Measurements from ENCODE around the gene OSBPL6. TPM values are rescaled to one million over a fixed set of nuclear protein-coding genes. Genes with fewer than 3 reads are reported as not detected.

The OSBPL6 gene
- total RNA-seq, 1 experiment from 2014 or later = 11.6 TPM

- H3K9ac ChIP-seq (ENCODE audit: low read length) = no peak overlapping the region
- H3K79me2 ChIP-seq (ENCODE audit: insufficient read depth, low read length) = no peaks in the 10 kb centered on the region
- BruUV-seq (replicated peaks) = no TSS peak
- H3K9me2 ChIP-seq (ENCODE audit: insufficient read depth) = no peaks in the 10 kb centered on the region
- no peaks in the 10 kb centered on the region for H3K9me3 ChIP-seq (ENCODE audit: control insufficient read depth in 1 of 2, insufficient read depth in 1 of 2, low read depth in 1 of 2, low read length in 2 of 2)
- no peaks in the 10 kb centered on the region for H3K36me3 ChIP-seq (ENCODE audit: control insufficient read depth in 1 of 2, insufficient read depth in 2 of 2, low read length in 2 of 2)
- no peaks in the 10 kb centered on the region for H3K27me3 ChIP-seq (ENCODE audit: insufficient read depth, low read length)
- ATAC-seq = no peak
- CTCF ChIA-PET = no interaction called here
- RAD21 ChIA-PET (ENCODE audit: low non-redundant PET in 1 of 2, low total read pairs in 2 of 2, uncharacterized antibody in 2 of 2, unreplicated experiment in 2 of 2) = no interaction called here
- no peaks in the 10 kb centered on the region; a peak in 1 of 4 replicates for H3K4me1 ChIP-seq (ENCODE audit: control insufficient read depth in 1 of 2, insufficient read depth in 2 of 2, low read length in 2 of 2)
- no peaks in the 10 kb centered on the region for H4K20me1 ChIP-seq (ENCODE audit: insufficient read depth)
- no peak overlapping the region for H3K27ac ChIP-seq (ENCODE audit: low read depth, low read length)
- no peak overlapping the region for H3K4me2 ChIP-seq (ENCODE audit: low read length)
- no peak for TF ChIP-seq RAD21 (IDR thresholded peaks at IDR 0.05; ENCODE audit: low read depth)
- no peak for TF ChIP-seq ZNF274 (IDR thresholded peaks at IDR 0.05; ENCODE audit: low read depth, low read length)
- no peak for TF ChIP-seq POLR2A (IDR thresholded peaks at IDR 0.05; ENCODE audit: borderline replicate concordance, extremely low read depth, insufficient read depth, insufficient read length)
- TF ChIP-seq EZH2 (IDR thresholded peaks at IDR 0.05) = no peak
- no peak for TF ChIP-seq ZFX (IDR thresholded peaks at IDR 0.05)
- TF ChIP-seq REST (IDR thresholded peaks at IDR 0.05; ENCODE audit: low read depth) = no peak
- no peak overlapping the region for H2AFZ ChIP-seq (ENCODE audit: low read depth, low read length, poor library complexity, severe bottlenecking)
- DNase-seq (ENCODE audit: low read depth, low spot score) = no peak
- POLR2A ChIA-PET = no interaction called here
- intact Hi-C loops (cut with micrococcal nuclease) = no loop called here
- H3K4me3 ChIP-seq (replicated peaks in 1 of 2; ENCODE audit: low read depth in 1 of 2, low read length in 2 of 2) = no peak overlapping the region
Observed at GRCh38 chr2:178256382-178257042, 62.2 kb downstream of the OSBPL6 start.

GRCh38 chr2:178257127-178257526 lies 62.8 kb downstream of the OSBPL6 start:
- Histone ChIP-seq H3K4me2 (ENCODE audit: low read length) (no peak overlapping the region), H3K27me3 (ENCODE audit: insufficient read depth, low read length) (no peaks in the 10 kb centered on the region), H3K27ac (ENCODE audit: low read depth, low read length) (no peak overlapping the region), H2AFZ (ENCODE audit: low read depth, low read length, poor library complexity, severe bottlenecking) (no peak overlapping the region), H3K9me2 (ENCODE audit: insufficient read depth) (no peaks in the 10 kb centered on the region), H3K79me2 (ENCODE audit: insufficient read depth, low read length) (no peaks in the 10 kb centered on the region), H3K9ac (ENCODE audit: low read length) (no peak overlapping the region), H3K36me3 (ENCODE audit: control insufficient read depth in 1 of 2, insufficient read depth in 2 of 2, low read length in 2 of 2) (no peaks in the 10 kb centered on the region), H3K4me1 (ENCODE audit: control insufficient read depth in 1 of 2, insufficient read depth in 2 of 2, low read length in 2 of 2) (no peaks in the 10 kb centered on the region; a peak in 1 of 4 replicates), H3K4me3 (replicated peaks in 1 of 2; ENCODE audit: low read depth in 1 of 2, low read length in 2 of 2) (no peak overlapping the region), H3K9me3 (ENCODE audit: control insufficient read depth in 1 of 2, insufficient read depth in 1 of 2, low read depth in 1 of 2, low read length in 2 of 2) (no peaks in the 10 kb centered on the region), H4K20me1 (ENCODE audit: insufficient read depth) (no peaks in the 10 kb centered on the region)
- TF ChIP-seq POLR2A (IDR thresholded peaks at IDR 0.05; ENCODE audit: borderline replicate concordance, extremely low read depth, insufficient read depth, insufficient read length) = no peak
- TF ChIP-seq ELF1 (IDR thresholded peaks at IDR 0.05; ENCODE audit: borderline replicate concordance, low read depth) = no peak
- no peak for TF ChIP-seq EZH2 (IDR thresholded peaks at IDR 0.05)
- TF ChIP-seq ZNF274 (IDR thresholded peaks at IDR 0.05; ENCODE audit: low read depth, low read length) = no peak
- no peak for TF ChIP-seq JUND (IDR thresholded peaks at IDR 0.05)
- no peak for TF ChIP-seq SIN3A (IDR thresholded peaks at IDR 0.05; ENCODE audit: low read depth)
- no peak for ATAC-seq
- no TSS peak for BruUV-seq (replicated peaks)
- RAD21 ChIA-PET (ENCODE audit: low non-redundant PET in 1 of 2, low total read pairs in 2 of 2, uncharacterized antibody in 2 of 2, unreplicated experiment in 2 of 2) = no interaction called here
- POLR2A ChIA-PET = no interaction called here
- intact Hi-C loops (cut with micrococcal nuclease) = no loop called here
- DNase-seq (ENCODE audit: low read depth, low spot score) = no peak
- CTCF ChIA-PET = no interaction called here

Data from HCT116 (cell line).